Measurements from ENCODE around the gene PTPRM.

GRCh38 chr18:7830468-7830867 lies 263.4 kb downstream of the PTPRM start:
- TF ChIP-seq POLR2A (IDR thresholded peaks at IDR 0.05) (no peak), CTCF (IDR thresholded peaks at IDR 0.05) (no peak)

All from sigmoid colon (tissue), 3 donors.